HFF-Myc (cell line): ENCODE measurements around the gene LTA4H.

Experiments
- DNase-seq: peaks from one replicate; pipeline ENCODE4 v3.0.0-alpha.2; 2011; ENCODE audit warnings: low read depth; ENCODE audit errors: extremely low read depth
- H3K4me3 ChIP-seq: replicated peaks from 2 replicates; pipeline ENCODE4 v1.5.1; 2011; ENCODE audit warnings: low read depth, mild to moderate bottlenecking, control low read depth, low read length
- TF ChIP-seq, protein P1 (sequence below): IDR thresholded peaks from 2 replicates; pipeline ENCODE4 v1.5.1; 2012; ENCODE audit warnings: mild to moderate bottlenecking, low read depth, low read length, control low read depth; ENCODE audit errors: missing control alignments

LTA4H gene

DNA sequence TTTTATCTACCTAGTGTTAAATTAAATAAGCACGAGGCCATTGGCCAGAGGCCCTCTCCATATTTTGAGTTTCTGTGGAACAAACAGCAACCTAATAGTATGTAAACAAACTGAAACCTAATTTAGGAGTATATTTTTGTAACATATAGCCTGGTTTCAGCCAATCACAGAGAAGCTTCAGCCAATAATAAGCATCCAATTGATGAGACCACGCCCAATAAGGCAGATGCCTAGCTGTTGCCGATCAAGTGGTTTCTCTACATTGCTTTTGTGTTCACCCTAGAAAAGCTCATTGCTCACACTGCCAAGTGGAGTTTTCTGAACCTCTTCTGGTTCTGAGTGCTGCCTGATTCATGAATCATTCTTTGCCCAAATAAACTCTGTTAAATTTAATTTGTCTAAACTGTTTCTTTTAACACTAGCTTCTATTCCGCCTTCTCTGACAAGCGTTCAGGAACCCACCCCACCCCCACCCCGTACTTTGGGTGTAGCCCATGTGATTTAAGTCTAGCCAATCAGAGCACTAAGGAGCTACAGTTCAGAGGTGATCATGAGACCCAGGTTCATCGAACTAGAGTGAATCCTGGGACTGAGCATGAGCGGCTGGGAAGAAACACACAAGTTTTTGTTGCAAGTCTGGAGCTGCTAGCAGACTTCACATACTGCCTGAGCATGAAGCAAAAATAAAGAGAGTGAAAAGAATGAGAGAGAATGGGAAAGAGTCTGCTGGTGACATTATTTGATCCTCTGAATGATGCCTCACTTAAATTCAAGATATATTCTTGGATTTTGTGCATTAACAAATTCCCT is 21.5 kb upstream of the LTA4H start:
- H3K4me3 ChIP-seq: no peak overlapping the region
- TF ChIP-seq, protein P1, sequence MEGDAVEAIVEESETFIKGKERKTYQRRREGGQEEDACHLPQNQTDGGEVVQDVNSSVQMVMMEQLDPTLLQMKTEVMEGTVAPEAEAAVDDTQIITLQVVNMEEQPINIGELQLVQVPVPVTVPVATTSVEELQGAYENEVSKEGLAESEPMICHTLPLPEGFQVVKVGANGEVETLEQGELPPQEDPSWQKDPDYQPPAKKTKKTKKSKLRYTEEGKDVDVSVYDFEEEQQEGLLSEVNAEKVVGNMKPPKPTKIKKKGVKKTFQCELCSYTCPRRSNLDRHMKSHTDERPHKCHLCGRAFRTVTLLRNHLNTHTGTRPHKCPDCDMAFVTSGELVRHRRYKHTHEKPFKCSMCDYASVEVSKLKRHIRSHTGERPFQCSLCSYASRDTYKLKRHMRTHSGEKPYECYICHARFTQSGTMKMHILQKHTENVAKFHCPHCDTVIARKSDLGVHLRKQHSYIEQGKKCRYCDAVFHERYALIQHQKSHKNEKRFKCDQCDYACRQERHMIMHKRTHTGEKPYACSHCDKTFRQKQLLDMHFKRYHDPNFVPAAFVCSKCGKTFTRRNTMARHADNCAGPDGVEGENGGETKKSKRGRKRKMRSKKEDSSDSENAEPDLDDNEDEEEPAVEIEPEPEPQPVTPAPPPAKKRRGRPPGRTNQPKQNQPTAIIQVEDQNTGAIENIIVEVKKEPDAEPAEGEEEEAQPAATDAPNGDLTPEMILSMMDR: no peak
- DNase-seq: no peak

DNA sequence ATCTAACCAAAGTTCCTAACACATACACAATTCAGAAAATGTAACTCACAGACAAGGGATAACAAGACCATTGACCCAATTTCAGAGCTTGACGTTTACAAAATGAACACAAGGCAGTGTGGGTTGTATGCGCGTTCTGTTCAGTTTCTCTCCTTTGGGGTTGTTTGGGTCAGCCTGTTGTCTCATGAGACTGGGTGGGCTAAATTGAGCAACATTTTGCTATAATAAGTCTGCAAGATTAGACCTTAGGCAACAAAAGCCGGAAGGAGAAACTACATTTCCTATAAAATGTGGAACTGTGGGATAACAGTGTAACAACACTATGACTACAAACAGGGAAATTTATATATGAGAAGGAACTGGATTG is 18.8 kb upstream of the LTA4H start:
- no peak overlapping the region for H3K4me3 ChIP-seq
- TF ChIP-seq, protein P1: no peak
- DNase-seq: no peak

- no peak for DNase-seq
- no peak overlapping the region for H3K4me3 ChIP-seq
- TF ChIP-seq, protein P1: no peak
Measured at GRCh38 chr12:96053476-96054243, 18.3 kb upstream of the LTA4H start.

- no peak for DNase-seq
- TF ChIP-seq, protein P1: no peak
- no peak overlapping the region for H3K4me3 ChIP-seq
Measured at GRCh38 chr12:96051756-96052485, 16.5 kb upstream of the LTA4H start.

GRCh38 chr12:96050139-96050538 is 14.8 kb upstream of the LTA4H start:
- H3K4me3 ChIP-seq: no peak overlapping the region
- no peak for DNase-seq
- TF ChIP-seq, protein P1: no peak

GRCh38 chr12:96049101-96049500 is 13.7 kb upstream of the LTA4H start:
- DNase-seq: no peak
- TF ChIP-seq, protein P1: no peak

More at GRCh38 chr12:96049101-96049500, 13.7 kb upstream of the LTA4H start:
- no peak overlapping the region for H3K4me3 ChIP-seq
